CD14-positive monocyte (primary cell): ENCODE results near the gene ZIM2. TPM values are rescaled to one million over a fixed set of nuclear protein-coding genes. Genes with fewer than 3 reads are reported as not detected.
A peak's percentile ranks its signal among the peaks of the same experiment; 100 is the strongest.

Experiments
- DNase-seq, 3 donors: peaks; one replicate each; pipeline ENCODE4 v3.0.0-alpha.2; 2011 to 2022
- H2AFZ ChIP-seq: 2 replicates; pipeline ENCODE4 v1.6.0; 2012; ENCODE audit warnings: mild to moderate bottlenecking, low read depth, low read length, inconsistent platforms; ENCODE audit not compliant: insufficient read depth, poor library complexity, severe bottlenecking
- H3K27ac ChIP-seq, 2 donors: 1 replicate in 1 of 2; 2 replicates in 1 of 2; pipeline ENCODE4 v1.5.1; 2012 to 2013; ENCODE audit warnings: low read length in 2 of 2, control low read depth in 1 of 2, inconsistent platforms in 1 of 2, low read depth in 1 of 2, mild to moderate bottlenecking in 1 of 2
- H3K27me3 ChIP-seq, 2 donors: one replicate each; pipeline versions ENCODE4 v1.6.0 to v1.6.1; 2011 to 2013; ENCODE audit warnings: low read length in 2 of 2; ENCODE audit not compliant: control insufficient read depth in 2 of 2, insufficient read depth in 2 of 2
- H3K36me3 ChIP-seq, 2 donors: replicated peaks in 1 of 2; 1 replicate in 1 of 2; 2 replicates in 1 of 2; pipeline versions ENCODE4 v1.5.1 to v1.6.1; 2012 to 2013; ENCODE audit warnings: low read length in 2 of 2, control low read depth in 1 of 2, inconsistent platforms in 1 of 2, mild to moderate bottlenecking in 1 of 2; ENCODE audit not compliant: insufficient read depth in 2 of 2, control insufficient read depth in 1 of 2
- H3K4me1 ChIP-seq, 2 donors: 1 replicate in 1 of 2; 2 replicates in 1 of 2; pipeline versions ENCODE4 v1.5.1 to v1.6.1; 2012 to 2013; ENCODE audit warnings: low read length in 2 of 2, control low read depth in 1 of 2, inconsistent platforms in 1 of 2, mild to moderate bottlenecking in 1 of 2, moderate library complexity in 1 of 2; ENCODE audit not compliant: insufficient read depth in 2 of 2, control insufficient read depth in 1 of 2
- H3K4me2 ChIP-seq: replicated peaks from 2 replicates; pipeline ENCODE3; 2012; ENCODE audit warnings: low read length, moderate library complexity, mild to moderate bottlenecking; ENCODE audit not compliant: poor library complexity, severe bottlenecking; ENCODE audit errors: extremely low read depth
- H3K4me3 ChIP-seq, 3 experiments: fragments of 200-600 bp in 1 of 3; sonication (generic) in 1 of 3; replicated peaks in 1 of 3; 1 replicate in 2 of 3; 2 replicates in 1 of 3; pipeline ENCODE4 v1.5.1; 2011 to 2013; ENCODE audit warnings: low read length in 3 of 3, mild to moderate bottlenecking in 3 of 3, control low read depth in 2 of 3, low read depth in 2 of 3, inconsistent platforms in 1 of 3, moderate library complexity in 1 of 3
- H3K79me2 ChIP-seq: 2 replicates; pipeline ENCODE4 v1.6.0; 2012; ENCODE audit warnings: mild to moderate bottlenecking, control low read depth, inconsistent platforms, low read length, moderate library complexity; ENCODE audit not compliant: insufficient read depth
- H3K9ac ChIP-seq: 2 replicates; pipeline ENCODE4 v1.6.0; 2017; ENCODE audit warnings: low read length, mild to moderate bottlenecking; ENCODE audit not compliant: insufficient read depth, poor library complexity, severe bottlenecking
- H3K9me3 ChIP-seq, 2 donors: replicated peaks in 1 of 2; 1 replicate in 1 of 2; 2 replicates in 1 of 2; pipeline versions ENCODE4 v1.5.1 to v1.6.1; 2012 to 2013; ENCODE audit warnings: low read length in 2 of 2, control low read depth in 1 of 2; ENCODE audit not compliant: control insufficient read depth in 1 of 2, insufficient read depth in 1 of 2
- H4K20me1 ChIP-seq: 2 replicates; pipeline ENCODE4 v1.6.0; 2012; ENCODE audit warnings: mild to moderate bottlenecking, low read length, control low read depth, moderate library complexity; ENCODE audit not compliant: insufficient read depth
- H3K27ac Mint-ChIP-seq, 7 donors: one replicate each; pipeline ENCODE4 v1.8.0; 2020; ENCODE audit warnings: mild to moderate bottlenecking in 7 of 7, mixed read lengths in 7 of 7, moderate library complexity in 6 of 7, inconsistent platforms in 2 of 7
- H3K27me3 Mint-ChIP-seq, 3 donors: one replicate each; pipeline ENCODE4 v1.8.0; 2021 to 2022; ENCODE audit warnings: low read depth in 3 of 3, mild to moderate bottlenecking in 3 of 3, mixed read lengths in 3 of 3, moderate library complexity in 3 of 3, inconsistent platforms in 1 of 3
- H3K36me3 Mint-ChIP-seq, 2 donors: one replicate each; pipeline ENCODE4 v1.8.0; 2020; ENCODE audit warnings: mixed read lengths in 2 of 2, inconsistent platforms in 1 of 2, mild to moderate bottlenecking in 1 of 2
- H3K4me1 Mint-ChIP-seq: one replicate; pipeline ENCODE4 v1.8.0; 2020; ENCODE audit warnings: mild to moderate bottlenecking, mixed read lengths
- H3K4me3 Mint-ChIP-seq, 2 donors: one replicate each; pipeline ENCODE4 v1.8.0; 2020; ENCODE audit warnings: mild to moderate bottlenecking in 2 of 2, mixed read lengths in 2 of 2, moderate library complexity in 1 of 2
- H3K9me3 Mint-ChIP-seq, 7 donors: one replicate each; pipeline ENCODE4 v1.8.0; 2020 to 2022; ENCODE audit warnings: mixed read lengths in 7 of 7, mild to moderate bottlenecking in 6 of 7, moderate library complexity in 6 of 7, inconsistent platforms in 2 of 7
- WGBS: methylation state at CpG from one replicate; pipeline ENCODE4 v1.1.5; 2013; ENCODE audit warnings: missing lambda C conversion rate; ENCODE audit not compliant: insufficient coverage; 5-methylcytosine and 5-hydroxymethylcytosine counted together
- intact Hi-C, 2 donors: fragments of 100-400 bp; cut with micrococcal nuclease; formaldehyde crosslinking; loops; one replicate each; pipeline versions ENCODE4 v1.15.0 to v1.15.1; 2023
- polyA plus RNA-seq, 3 donors: library from polyadenylated mRNA; depleted of rRNA in 1 of 3; unstranded in 2 of 3; stranded (reverse) in 1 of 3; fragments of 300-500 nt in 2 of 3; fragments of >200 nt in 1 of 3; fragmentation: Illumina TruSeq in 2 of 3; gene quantifications; 1 replicate in 2 of 3; 2 replicates in 1 of 3; pipeline ENCODE4 v1.2.3, GENCODE V29; 2012 to 2021
- TF ChIP-seq, protein P1 (sequence below): fragments of 200-600 bp; IDR thresholded peaks from one replicate; pipeline ENCODE4 v1.8.0; 2022; ENCODE audit warnings: antibody characterized with exemption, mild to moderate bottlenecking

The ZIM2 gene
- polyA plus RNA-seq, 3 donors: not detected

DNA sequence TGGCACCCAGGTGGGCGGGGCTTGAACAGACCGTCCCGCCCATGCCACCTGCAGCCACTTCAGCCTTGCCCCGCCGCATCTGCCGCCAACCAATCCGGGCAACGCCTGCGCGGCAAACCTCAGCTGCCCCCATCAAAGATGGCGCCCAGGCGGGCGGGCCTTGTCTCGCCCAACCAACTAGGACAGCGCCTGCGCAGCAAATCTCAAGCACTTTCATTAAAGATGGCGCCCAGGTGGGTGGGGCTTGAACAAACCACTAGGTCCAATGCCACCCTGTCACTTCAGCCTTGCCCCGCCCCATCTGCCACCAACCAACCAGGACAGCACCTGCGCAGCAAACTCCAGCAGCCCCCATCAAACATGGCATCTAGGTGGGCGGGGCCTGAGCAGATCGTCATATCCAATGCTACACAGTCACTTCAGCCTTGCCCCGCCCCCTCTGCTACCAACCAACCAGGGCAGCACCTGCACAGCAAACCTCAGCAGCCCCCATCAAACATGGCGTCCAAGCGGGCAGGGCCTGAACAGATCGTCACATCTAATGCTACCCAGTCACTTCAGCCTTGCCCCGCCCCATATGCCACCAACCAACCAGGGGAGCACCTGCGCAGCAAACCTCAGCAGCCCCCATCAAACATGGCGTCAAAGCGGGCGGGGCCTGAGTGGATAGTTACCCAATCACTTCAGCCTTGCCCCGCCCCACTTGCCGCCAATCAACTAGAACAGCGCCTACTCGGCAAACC, 1.4 kb downstream of the ZIM2 start:
- peaks cover 13 to 30% (median 23%) of the 10 kb centered on the region in 3 donors for H3K27me3 Mint-ChIP-seq
- TF ChIP-seq, protein P1, sequence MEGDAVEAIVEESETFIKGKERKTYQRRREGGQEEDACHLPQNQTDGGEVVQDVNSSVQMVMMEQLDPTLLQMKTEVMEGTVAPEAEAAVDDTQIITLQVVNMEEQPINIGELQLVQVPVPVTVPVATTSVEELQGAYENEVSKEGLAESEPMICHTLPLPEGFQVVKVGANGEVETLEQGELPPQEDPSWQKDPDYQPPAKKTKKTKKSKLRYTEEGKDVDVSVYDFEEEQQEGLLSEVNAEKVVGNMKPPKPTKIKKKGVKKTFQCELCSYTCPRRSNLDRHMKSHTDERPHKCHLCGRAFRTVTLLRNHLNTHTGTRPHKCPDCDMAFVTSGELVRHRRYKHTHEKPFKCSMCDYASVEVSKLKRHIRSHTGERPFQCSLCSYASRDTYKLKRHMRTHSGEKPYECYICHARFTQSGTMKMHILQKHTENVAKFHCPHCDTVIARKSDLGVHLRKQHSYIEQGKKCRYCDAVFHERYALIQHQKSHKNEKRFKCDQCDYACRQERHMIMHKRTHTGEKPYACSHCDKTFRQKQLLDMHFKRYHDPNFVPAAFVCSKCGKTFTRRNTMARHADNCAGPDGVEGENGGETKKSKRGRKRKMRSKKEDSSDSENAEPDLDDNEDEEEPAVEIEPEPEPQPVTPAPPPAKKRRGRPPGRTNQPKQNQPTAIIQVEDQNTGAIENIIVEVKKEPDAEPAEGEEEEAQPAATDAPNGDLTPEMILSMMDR: no peak
- intact Hi-C loops: no loop called here
- Histone ChIP-seq H3K27me3 (peaks cover 8 to 31% of the 10 kb centered on the region in 2 donors), H3K9me3 (peaks cover 54 to 80% of the 10 kb centered on the region in 2 donors), H3K9ac (no peak overlapping the region), H3K79me2 (no peaks in the 10 kb centered on the region), H3K4me1 (peaks cover 27 to 30% of the 10 kb centered on the region in 2 donors), H3K4me2 (peak overlapping the region; percentile 71), H3K27ac (peak overlapping the region in 1 of 2 donors; percentile 48), H2AFZ (peak overlapping the region; percentile 67), H3K4me3 (peak overlapping the region in 2 of 3 experiments; percentile 37 to 70), H4K20me1 (no peaks in the 10 kb centered on the region), H3K36me3 (no peaks in the 10 kb centered on the region)
- DNase-seq: peak; percentile 74 to 87 (median 78)
- peaks cover 37 to 68% (median 57%) of the 10 kb centered on the region in 7 donors for H3K9me3 Mint-ChIP-seq
- peaks cover 2 to 3% of the 10 kb centered on the region in 2 donors for H3K36me3 Mint-ChIP-seq
- 48% methylated on average over 32 of the region's 34 CpGs for WGBS
- peak overlapping the region; percentile 44 to 89 (median 69) for H3K27ac Mint-ChIP-seq
- H3K4me3 Mint-ChIP-seq: peak overlapping the region; percentile 69 to 81
- peaks cover 14% of the 10 kb centered on the region for H3K4me1 Mint-ChIP-seq

DNA sequence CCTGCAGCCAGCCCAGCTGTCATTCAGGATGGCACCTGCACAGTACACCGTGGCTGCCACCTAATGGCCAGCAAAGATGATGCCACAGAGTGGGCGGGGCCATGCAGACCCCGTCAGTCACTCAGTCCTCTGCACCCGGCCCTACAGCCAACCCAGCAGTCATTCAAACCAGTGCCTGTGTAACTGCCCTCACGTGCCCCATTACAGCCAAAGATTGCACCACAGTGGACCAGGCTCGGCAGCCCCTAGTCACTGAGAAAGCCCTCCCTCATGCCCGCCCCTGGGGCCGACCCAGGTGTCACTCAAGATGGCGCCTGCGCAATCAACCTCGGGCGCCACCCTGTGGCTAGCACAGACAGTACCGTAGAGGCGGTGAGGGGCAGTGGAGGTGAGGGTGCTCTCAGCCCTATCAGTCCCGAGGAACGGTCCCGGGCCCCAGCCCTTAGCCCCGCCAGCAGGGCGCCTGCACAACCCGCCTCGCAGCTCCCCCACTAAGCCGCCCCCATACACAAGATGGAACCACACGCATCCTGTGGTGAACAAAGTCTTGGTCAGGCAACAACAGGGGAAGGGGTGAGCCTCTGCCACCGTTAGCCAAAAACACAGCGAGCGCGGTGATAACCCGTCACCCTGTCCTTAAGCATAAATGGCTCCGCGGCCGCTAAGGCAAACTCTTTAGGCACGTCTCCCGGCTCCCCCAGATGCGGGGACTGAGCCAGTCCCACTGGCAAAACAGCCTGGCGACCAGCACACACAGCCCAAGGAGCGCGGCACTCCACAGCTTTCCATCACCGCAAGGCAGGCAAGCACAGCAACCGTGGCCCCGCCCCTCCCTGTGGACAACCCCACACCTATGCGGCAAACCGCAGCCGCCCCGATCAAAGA, 2.3 kb downstream of the ZIM2 start:
- peaks cover 7 to 31% of the 10 kb centered on the region in 2 donors for H3K27me3 ChIP-seq
- no peaks in the 10 kb centered on the region for H3K79me2 ChIP-seq
- H3K4me2 ChIP-seq: peak overlapping the region; percentile 71
- peaks cover 13 to 30% (median 23%) of the 10 kb centered on the region in 3 donors for H3K27me3 Mint-ChIP-seq
- TF ChIP-seq, protein P1: no peak
- peak overlapping the region; percentile 16 to 48 for H3K27ac ChIP-seq
- H3K36me3 ChIP-seq: no peaks in the 10 kb centered on the region
- peaks cover 59 to 85% of the 10 kb centered on the region in 2 donors for H3K9me3 ChIP-seq
- H2AFZ ChIP-seq: peak overlapping the region; percentile 67
- H3K27ac Mint-ChIP-seq: peak overlapping the region in 6 of 7 donors; percentile 7 to 72 (median 60)
- peaks cover 2 to 3% of the 10 kb centered on the region in 2 donors for H3K36me3 Mint-ChIP-seq
- peaks cover 38 to 71% (median 58%) of the 10 kb centered on the region in 7 donors for H3K9me3 Mint-ChIP-seq
- peaks cover 14% of the 10 kb centered on the region for H3K4me1 Mint-ChIP-seq
- DNase-seq: peak; percentile 14 to 65 (median 41)
- peak overlapping the region; percentile 13 to 70 (median 37) for H3K4me3 ChIP-seq
- WGBS: 48% methylated on average over 38 of the region's 44 CpGs
- peak overlapping the region; percentile 25 for H3K9ac ChIP-seq
- peak overlapping the region; percentile 69 to 81 for H3K4me3 Mint-ChIP-seq
- no peaks in the 10 kb centered on the region for H4K20me1 ChIP-seq
- intact Hi-C loops: no loop called here
- H3K4me1 ChIP-seq: peaks cover 27 to 30% of the 10 kb centered on the region in 2 donors
